ENCODE data around the gene IL36G.

IL36G gene

GRCh38 chr2:112972423-112973086 lies 5.3 kb upstream of the IL36G start:
- no peak overlapping the region for H3K4me3 ChIP-seq (ENCODE audit: low read depth, low read length)
- DNase-seq (ENCODE audit: low read depth): no peak
- TF ChIP-seq CTCF (conservative IDR thresholded peaks at IDR 0.05; ENCODE audit: low read depth, low read length): no peak

GRCh38 chr2:112973156-112973555 lies 4.7 kb upstream of the IL36G start:
- TF ChIP-seq CTCF (conservative IDR thresholded peaks at IDR 0.05; ENCODE audit: low read depth, low read length): no peak
- DNase-seq (ENCODE audit: low read depth): no peak
- H3K4me3 ChIP-seq (ENCODE audit: low read depth, low read length): no peak overlapping the region

- DNase-seq (ENCODE audit: low read depth): no peak
- TF ChIP-seq CTCF (conservative IDR thresholded peaks at IDR 0.05; ENCODE audit: low read depth, low read length): no peak
- H3K4me3 ChIP-seq (ENCODE audit: low read depth, low read length): no peak overlapping the region
These were observed 1.9 kb downstream of the IL36G start for GRCh38 chr2:112979731-112980130.

GRCh38 chr2:112980537-112980936 lies 2.7 kb downstream of the IL36G start:
- H3K4me3 ChIP-seq (ENCODE audit: low read depth, low read length): no peak overlapping the region
- TF ChIP-seq CTCF (conservative IDR thresholded peaks at IDR 0.05; ENCODE audit: low read depth, low read length): no peak

GRCh38 chr2:112985090-112985489 lies 7.3 kb downstream of the IL36G start:
- DNase-seq (ENCODE audit: low read depth): no peak
- H3K4me3 ChIP-seq (ENCODE audit: low read depth, low read length): no peak overlapping the region
- TF ChIP-seq CTCF (conservative IDR thresholded peaks at IDR 0.05; ENCODE audit: low read depth, low read length): no peak

More at GRCh38 chr2:112980537-112980936, 2.7 kb downstream of the IL36G start:
- no peak for DNase-seq (ENCODE audit: low read depth)

GRCh38 chr2:112989611-112990010 lies 11.8 kb downstream of the IL36G start:
- no peak for DNase-seq (ENCODE audit: low read depth)
- no peak overlapping the region for H3K4me3 ChIP-seq (ENCODE audit: low read depth, low read length)
- no peak for TF ChIP-seq CTCF (conservative IDR thresholded peaks at IDR 0.05; ENCODE audit: low read depth, low read length)

GRCh38 chr2:112993831-112994230 lies 16.0 kb downstream of the IL36G start:
- TF ChIP-seq CTCF (conservative IDR thresholded peaks at IDR 0.05; ENCODE audit: low read depth, low read length): no peak
- DNase-seq (ENCODE audit: low read depth): no peak
- no peak overlapping the region for H3K4me3 ChIP-seq (ENCODE audit: low read depth, low read length)
